ENCODE results near the gene MAST4.

DNA sequence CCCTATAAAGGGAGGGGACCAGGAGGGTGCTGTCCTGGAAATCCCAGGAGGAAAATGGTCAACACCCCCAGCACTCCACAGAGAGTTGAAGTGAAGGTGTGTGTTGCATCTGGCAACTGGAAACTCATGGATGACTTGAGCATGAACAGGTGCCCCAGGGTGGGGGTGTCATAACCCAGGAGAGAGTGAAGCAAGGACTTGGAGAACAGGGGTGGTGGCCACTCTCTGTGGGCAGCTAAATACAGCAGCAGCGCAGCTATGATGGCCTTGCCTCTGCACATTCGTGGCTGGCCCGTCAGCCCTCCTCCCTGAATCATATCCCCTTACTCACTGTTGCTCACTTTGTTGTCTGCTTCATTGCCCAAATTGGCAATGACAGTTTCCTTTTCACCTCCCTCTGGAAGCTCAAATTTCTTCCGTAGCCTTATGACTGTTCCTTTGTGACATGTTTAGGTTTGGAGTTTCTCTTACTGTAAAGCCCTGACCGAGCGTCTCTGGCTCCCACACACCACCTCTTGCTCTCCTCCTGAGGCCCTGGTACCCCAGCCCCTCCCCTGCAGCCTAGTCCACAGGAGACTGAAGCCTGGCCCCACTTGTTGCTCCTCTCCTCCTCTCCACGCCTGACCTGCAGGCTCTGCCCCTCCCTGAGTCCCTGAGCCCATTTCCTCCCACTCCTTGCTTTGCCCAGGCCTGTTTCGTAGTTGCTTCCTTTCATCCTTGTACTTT lies 414.7 kb downstream of the MAST4 start:
- no peak for TF ChIP-seq POLR2A (IDR thresholded peaks at IDR 0.05; ENCODE audit: low read depth, low read length)
- no peak for TF ChIP-seq POLR2AphosphoS5 (IDR thresholded peaks at IDR 0.05; ENCODE audit: low read depth, low read length)
- no peak for TF ChIP-seq SPI1 (IDR thresholded peaks at IDR 0.05; ENCODE audit: low read depth, low read length)

All from GM12891 (cell line).